ENCODE results near the gene AUTS2.
"Not testable (repeated sequence)": the region's sequence is repeated elsewhere in the genome, so short reads cannot be mapped to it uniquely, and the experiment has no call there.

The AUTS2 gene

DNA sequence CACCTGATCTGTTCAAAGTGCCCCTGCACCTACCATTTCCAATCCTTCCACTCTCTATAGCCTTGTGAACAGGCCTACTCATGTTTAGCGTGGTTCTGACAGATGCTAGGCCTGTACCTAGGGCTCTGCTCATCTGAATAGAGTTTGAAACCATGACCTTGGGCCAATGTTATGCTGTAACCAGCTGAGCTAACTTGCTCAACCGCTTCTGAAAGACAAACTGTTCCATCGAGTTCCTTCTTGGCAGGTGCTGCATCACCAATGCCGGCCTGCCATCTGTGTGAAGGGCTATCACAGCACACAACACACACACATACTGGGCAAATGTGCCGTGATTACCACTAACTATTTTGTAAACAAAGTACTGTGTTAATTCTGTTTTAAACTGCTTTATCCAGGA is 1114.7 kb downstream of the AUTS2 start:
- Histone ChIP-seq H3K9me3 (ENCODE audit: low read length) (peaks cover 6% of the 10 kb centered on the region), H3K36me3 (ENCODE audit: insufficient read depth, low read length) (peaks cover 45% of the 10 kb centered on the region), H2AFZ (ENCODE audit: low read depth, low read length) (no peak overlapping the region), H3K4me1 (ENCODE audit: insufficient read depth, low read length) (peaks cover 25% of the 10 kb centered on the region), H3K27me3 (ENCODE audit: insufficient read depth, low read length) (no peaks in the 10 kb centered on the region), H3K4me3 (ENCODE audit: low read length) (no peak overlapping the region)

DNA sequence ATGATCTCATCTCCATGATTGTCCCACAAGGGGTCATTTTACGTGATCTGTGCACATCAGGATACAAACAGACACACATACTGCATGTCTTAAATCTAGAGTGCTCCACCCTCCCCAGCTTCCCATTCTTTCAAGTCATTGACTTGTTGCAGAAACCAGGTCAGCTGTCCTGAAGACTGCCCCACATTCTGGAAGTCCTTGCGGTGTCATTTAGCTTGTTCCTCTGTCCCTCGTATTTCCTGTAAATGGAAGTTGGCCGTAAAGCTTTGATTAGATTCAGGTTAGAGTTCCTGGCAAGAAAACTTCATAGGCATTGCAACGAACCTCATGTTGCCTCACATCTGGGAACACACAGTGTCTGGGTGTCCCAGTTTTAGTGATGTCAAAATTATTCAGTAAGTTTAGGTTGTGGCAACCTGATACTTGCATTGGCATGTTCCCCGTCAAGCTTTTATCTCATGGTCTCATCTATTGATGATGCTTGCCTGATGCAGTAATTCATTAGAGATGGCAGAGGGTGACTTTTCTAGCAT is 1116.3 kb downstream of the AUTS2 start:
- Histone ChIP-seq H3K27me3 (ENCODE audit: insufficient read depth, low read length) (no peaks in the 10 kb centered on the region), H3K36me3 (ENCODE audit: insufficient read depth, low read length) (peaks cover 51% of the 10 kb centered on the region), H3K9me3 (ENCODE audit: low read length) (peaks cover 6% of the 10 kb centered on the region), H3K4me1 (ENCODE audit: insufficient read depth, low read length) (peaks cover 17% of the 10 kb centered on the region), H3K4me3 (ENCODE audit: low read length) (no peak overlapping the region), H2AFZ (ENCODE audit: low read depth, low read length) (no peak overlapping the region)

DNA sequence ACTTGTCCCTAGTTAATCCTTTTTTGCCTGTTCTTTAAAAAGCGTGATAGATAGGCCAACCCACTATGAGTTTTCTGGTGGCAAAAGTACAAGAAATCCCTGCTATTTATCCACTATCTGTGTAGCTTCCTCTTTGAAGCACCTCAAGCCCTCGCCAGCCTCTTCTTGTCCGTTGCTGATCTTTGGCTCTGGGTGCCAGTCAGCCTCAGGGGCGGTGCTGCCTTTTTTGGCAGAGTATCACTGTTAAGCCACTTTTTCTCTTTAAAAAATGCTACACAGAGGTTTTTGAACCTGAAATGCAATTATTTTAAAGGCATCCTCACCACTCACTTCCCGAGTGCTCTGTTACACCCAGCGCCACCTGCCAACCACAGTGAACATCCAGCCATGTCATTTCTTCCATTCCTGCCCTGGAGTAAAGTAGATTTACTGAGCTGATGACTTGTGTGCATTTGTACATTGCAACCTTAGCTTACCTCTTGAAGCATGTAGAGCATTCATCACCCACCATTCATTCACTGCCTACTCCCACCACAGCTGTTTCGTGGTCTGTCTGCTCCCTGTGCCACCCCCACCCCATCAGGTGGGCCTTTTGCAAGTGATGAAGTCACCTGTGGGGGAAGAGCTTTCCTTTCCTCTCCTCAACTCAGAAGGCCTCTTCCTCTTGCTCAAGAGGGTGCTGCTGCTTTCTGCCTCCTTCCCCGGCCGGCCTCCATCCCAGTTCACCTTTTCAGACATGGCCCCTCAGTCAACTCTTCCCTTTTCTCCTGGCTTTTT is 1119.5 kb downstream of the AUTS2 start:
- peaks cover 53% of the 10 kb centered on the region for H3K36me3 ChIP-seq (ENCODE audit: insufficient read depth, low read length)
- peaks cover 7% of the 10 kb centered on the region for H3K4me1 ChIP-seq (ENCODE audit: insufficient read depth, low read length)
- H3K27me3 ChIP-seq (ENCODE audit: insufficient read depth, low read length), result no peaks in the 10 kb centered on the region
- H3K4me3 ChIP-seq (ENCODE audit: low read length), result no peak overlapping the region
- peaks cover 3% of the 10 kb centered on the region for H3K9me3 ChIP-seq (ENCODE audit: low read length)
- H2AFZ ChIP-seq (ENCODE audit: low read depth, low read length), result no peak overlapping the region

DNA sequence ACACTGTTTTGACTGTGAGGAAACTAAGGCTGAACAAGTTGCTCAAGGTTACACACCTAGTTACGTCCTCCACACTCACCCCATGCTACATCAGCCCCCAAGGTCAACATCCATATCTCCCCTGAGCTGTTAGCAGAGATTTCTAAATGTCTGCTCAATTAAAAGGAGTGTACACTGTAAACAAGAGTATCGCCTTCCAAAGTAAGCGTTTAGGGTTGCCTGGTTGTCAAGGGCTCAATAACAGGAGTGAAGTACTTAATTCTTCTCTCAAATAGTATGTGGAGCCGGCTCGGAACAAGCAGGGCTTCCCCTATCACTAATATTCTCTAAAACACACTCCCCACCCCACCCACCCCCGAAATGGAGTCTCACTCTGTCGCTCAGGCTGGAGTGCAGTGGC is 1120.8 kb downstream of the AUTS2 start:
- H3K9me3 ChIP-seq (ENCODE audit: low read length), result peaks cover 3% of the 10 kb centered on the region
- no peak overlapping the region for H2AFZ ChIP-seq (ENCODE audit: low read depth, low read length)
- peaks cover 7% of the 10 kb centered on the region for H3K4me1 ChIP-seq (ENCODE audit: insufficient read depth, low read length)
- no peak overlapping the region for H3K4me3 ChIP-seq (ENCODE audit: low read length)
- peaks cover 54% of the 10 kb centered on the region for H3K36me3 ChIP-seq (ENCODE audit: insufficient read depth, low read length)
- H3K27me3 ChIP-seq (ENCODE audit: insufficient read depth, low read length), result no peaks in the 10 kb centered on the region

DNA sequence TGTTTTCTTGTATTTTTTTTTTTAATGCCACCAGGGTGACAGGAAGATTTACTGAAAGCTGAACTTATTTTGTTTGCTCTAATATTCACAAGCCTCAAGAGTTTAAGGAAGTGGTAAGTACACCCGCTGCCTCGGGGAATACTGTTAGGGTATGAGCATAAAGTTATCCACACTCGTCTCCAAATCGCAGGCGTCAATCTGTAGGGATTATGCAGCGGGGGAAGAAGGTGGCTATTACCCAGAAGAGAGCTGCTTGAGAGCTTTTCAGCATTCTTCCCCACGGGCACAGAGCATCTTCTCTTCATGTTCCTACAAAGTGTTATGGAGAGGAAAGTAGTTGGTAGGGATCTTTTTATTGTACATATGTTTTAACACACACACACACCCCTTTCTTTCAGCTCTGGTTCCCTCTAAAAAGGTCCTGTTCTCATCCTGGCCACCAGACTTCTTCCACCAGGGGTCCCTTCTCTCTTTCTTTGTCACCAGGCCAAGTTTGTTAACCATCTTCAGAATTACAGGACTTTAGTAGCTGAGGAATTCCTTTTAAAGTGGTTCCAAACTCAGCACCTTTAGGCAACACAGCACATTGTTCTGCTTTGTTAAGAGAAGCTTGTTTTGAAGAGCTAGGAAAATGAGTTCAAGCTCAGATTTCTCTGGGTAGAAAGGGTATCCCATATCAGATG is 1122.1 kb downstream of the AUTS2 start:
- Histone ChIP-seq H3K27me3 (ENCODE audit: insufficient read depth, low read length) (no peaks in the 10 kb centered on the region), H2AFZ (ENCODE audit: low read depth, low read length) (no peak overlapping the region), H3K4me1 (ENCODE audit: insufficient read depth, low read length) (peaks cover 7% of the 10 kb centered on the region), H3K9me3 (ENCODE audit: low read length) (no peaks in the 10 kb centered on the region), H3K36me3 (ENCODE audit: insufficient read depth, low read length) (peaks cover 50% of the 10 kb centered on the region), H3K4me3 (ENCODE audit: low read length) (no peak overlapping the region)

DNA sequence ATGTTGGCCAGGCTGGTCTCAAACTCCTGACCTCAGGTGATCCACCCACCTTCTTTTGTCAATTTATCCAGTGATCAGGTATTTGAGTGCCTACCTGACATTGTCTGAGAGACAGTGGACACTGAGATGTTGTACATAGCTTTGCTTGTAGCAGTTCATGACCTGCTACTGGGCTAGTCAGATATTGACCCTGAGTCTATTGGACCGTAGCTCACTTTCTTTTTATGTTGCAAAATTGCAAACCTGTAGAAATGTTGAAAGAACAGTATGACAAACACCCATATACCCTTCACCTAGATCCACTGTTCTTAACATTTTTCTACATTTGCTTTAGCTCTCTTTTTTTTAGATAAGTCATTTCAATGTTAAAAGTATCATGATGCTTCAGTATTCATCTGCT is 1123.2 kb downstream of the AUTS2 start:
- Histone ChIP-seq H2AFZ (ENCODE audit: low read depth, low read length) (no peak overlapping the region), H3K4me3 (ENCODE audit: low read length) (no peak overlapping the region), H3K36me3 (ENCODE audit: insufficient read depth, low read length) (peaks cover 55% of the 10 kb centered on the region), H3K27me3 (ENCODE audit: insufficient read depth, low read length) (no peaks in the 10 kb centered on the region), H3K9me3 (ENCODE audit: low read length) (no peaks in the 10 kb centered on the region), H3K4me1 (ENCODE audit: insufficient read depth, low read length) (peaks cover 8% of the 10 kb centered on the region)

DNA sequence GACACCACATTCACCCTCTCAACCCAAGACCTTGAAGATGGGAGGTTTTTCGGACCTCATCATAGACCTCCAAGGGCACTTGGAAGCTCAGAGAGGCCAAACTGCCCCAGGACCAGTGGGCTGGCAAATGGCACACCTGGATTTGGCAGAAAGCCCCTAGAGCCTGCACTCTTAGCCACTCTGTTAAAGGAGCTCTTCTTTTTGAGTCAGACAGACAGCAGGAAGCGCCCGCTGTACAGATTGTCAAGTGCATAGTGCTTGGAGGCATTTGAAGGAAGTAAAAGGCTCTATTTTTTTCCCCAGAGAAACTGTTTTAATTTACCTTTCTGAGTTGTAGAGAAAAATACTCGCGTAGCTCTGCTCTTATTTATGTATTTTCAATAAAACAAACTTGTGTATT is 1125.1 kb downstream of the AUTS2 start:
- Histone ChIP-seq H3K9me3 (ENCODE audit: low read length) (no peaks in the 10 kb centered on the region), H3K36me3 (ENCODE audit: insufficient read depth, low read length) (peaks cover 55% of the 10 kb centered on the region), H3K27me3 (ENCODE audit: insufficient read depth, low read length) (no peaks in the 10 kb centered on the region), H2AFZ (ENCODE audit: low read depth, low read length) (no peak overlapping the region), H3K4me1 (ENCODE audit: insufficient read depth, low read length) (peaks cover 12% of the 10 kb centered on the region), H3K4me3 (ENCODE audit: low read length) (no peak overlapping the region)

DNA sequence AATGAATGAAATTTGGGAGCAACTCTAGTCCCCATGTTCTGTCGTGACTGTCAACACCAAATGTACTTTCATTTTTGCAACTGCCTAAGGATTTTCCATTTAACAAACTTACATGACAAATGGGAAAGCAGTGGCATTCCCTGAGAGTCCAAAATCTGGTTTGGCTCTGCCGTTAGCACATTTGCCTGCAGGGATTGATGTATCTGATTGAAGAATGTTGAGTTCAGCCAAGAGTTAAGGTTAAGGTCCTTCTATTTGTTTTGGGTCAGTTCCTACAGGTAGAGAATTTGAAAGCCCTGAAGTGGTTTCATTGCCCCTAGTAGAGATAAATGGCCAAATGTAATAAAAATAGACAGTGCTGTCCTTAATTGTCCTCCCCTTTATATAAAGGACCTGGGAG is 1127.2 kb downstream of the AUTS2 start:
- Histone ChIP-seq H3K9me3 (ENCODE audit: low read length) (peaks cover 7% of the 10 kb centered on the region), H3K4me1 (ENCODE audit: insufficient read depth, low read length) (peaks cover 6% of the 10 kb centered on the region), H2AFZ (ENCODE audit: low read depth, low read length) (no peak overlapping the region), H3K4me3 (ENCODE audit: low read length) (no peak overlapping the region), H3K36me3 (ENCODE audit: insufficient read depth, low read length) (peaks cover 51% of the 10 kb centered on the region), H3K27me3 (ENCODE audit: insufficient read depth, low read length) (no peaks in the 10 kb centered on the region)

DNA sequence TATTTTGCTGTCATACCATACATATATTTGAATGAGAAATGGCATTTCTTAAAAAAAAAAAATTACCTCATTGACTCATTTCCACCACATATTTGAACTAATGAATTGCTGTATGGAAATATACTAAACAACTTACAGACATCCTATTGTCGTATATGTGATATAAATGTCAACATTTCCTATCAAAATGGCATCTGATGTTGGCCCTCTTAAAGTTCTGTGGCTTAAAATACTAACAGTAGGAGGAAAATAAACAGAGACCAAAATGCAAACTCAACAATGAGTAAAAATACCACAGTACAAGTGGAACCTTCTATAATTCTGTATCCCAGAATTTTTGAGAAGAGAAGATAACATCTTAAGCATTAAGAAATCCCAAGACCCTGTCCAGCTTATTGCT is 1128.0 kb downstream of the AUTS2 start:
- H3K4me1 ChIP-seq (ENCODE audit: insufficient read depth, low read length), result peaks cover 5% of the 10 kb centered on the region
- H3K36me3 ChIP-seq (ENCODE audit: insufficient read depth, low read length), result peaks cover 48% of the 10 kb centered on the region
- no peak overlapping the region for H2AFZ ChIP-seq (ENCODE audit: low read depth, low read length)
- peaks cover 7% of the 10 kb centered on the region for H3K9me3 ChIP-seq (ENCODE audit: low read length)
- no peaks in the 10 kb centered on the region for H3K27me3 ChIP-seq (ENCODE audit: insufficient read depth, low read length)
- H3K4me3 ChIP-seq (ENCODE audit: low read length), result no peak overlapping the region

DNA sequence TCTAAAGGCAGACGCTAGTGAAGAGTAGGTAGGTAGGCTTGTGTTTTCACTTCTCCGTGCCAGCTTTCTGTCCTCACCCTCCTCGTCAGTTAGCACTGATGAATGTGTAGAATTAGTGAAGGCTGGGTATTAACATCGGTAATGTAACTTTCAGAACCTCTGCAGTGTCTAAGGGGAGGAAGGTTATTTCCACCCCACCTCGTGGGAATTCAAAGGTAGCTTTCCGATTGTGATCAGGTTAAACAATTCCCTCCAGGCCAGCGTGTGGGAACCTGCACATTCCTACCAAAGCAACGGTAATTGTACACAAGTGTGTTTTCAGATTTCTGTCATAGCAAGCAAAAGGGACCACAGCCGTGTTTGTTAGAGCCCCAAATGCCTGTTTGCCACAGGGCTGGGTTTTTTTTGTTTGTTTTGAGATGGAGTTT is 1128.7 kb downstream of the AUTS2 start:
- H2AFZ ChIP-seq (ENCODE audit: low read depth, low read length), result no peak overlapping the region
- no peak overlapping the region for H3K4me3 ChIP-seq (ENCODE audit: low read length)
- H3K27me3 ChIP-seq (ENCODE audit: insufficient read depth, low read length), result no peaks in the 10 kb centered on the region
- H3K36me3 ChIP-seq (ENCODE audit: insufficient read depth, low read length), result peaks cover 45% of the 10 kb centered on the region
- peaks cover 7% of the 10 kb centered on the region for H3K9me3 ChIP-seq (ENCODE audit: low read length)
- H3K4me1 ChIP-seq (ENCODE audit: insufficient read depth, low read length), result peaks cover 5% of the 10 kb centered on the region

DNA sequence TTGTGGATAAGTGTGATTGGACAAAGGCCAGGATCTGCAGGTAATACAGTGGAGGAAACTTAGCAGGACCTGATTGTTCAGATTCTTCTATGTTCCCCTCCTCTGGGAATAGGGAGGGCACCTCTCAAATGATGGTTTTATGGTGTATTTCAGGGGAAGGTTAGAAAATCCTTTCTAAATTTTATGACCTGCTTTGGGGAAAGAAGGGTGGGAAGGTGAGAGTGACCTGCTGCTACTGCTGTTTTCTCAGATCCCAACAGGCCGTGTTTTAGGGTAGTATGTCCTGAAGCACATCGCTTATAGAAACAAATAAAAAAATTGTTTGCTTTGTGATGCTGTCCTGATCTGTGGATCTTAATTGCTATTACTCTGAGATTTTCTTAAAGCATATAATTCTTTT is 1129.6 kb downstream of the AUTS2 start:
- Histone ChIP-seq H3K9me3 (ENCODE audit: low read length) (peaks cover 7% of the 10 kb centered on the region), H3K36me3 (ENCODE audit: insufficient read depth, low read length) (peaks cover 49% of the 10 kb centered on the region), H3K4me1 (ENCODE audit: insufficient read depth, low read length) (peaks cover 5% of the 10 kb centered on the region), H2AFZ (ENCODE audit: low read depth, low read length) (no peak overlapping the region), H3K4me3 (ENCODE audit: low read length) (no peak overlapping the region), H3K27me3 (ENCODE audit: insufficient read depth, low read length) (no peaks in the 10 kb centered on the region)

DNA sequence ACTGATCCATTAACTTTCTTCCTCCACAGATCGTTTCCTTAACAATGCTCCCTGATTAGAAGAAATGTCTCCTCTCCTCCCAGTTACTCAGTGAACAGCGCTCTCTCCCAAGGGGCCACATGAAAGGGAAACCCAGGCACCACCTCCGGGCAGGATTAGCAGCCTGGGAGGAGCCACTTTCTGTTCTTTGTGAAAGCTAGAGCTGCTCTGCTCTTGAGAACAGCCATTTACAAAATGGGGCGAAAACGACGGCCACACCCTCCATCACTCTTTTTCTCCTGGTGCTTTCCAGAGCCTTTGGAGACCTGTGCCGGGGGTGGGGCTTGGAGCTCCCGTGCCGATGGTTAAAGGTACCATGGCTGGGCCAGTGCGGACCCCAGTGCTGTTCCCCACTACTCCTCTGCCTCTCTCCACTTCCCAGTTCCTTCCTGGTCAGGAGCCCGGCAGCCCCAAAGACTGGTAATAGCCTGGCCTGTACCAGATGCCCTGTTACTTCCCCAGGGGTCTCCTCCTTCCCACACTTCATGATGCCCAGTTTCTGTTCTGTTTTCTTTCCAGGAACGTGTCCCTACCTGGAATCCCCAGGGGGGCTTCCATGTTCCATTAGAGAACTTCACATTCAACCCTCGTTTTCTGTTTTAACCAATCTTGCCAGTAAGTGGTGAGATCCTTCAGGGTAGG is 1130.7 kb downstream of the AUTS2 start:
- Histone ChIP-seq H3K4me3 (ENCODE audit: low read length) (no peak overlapping the region), H3K36me3 (ENCODE audit: insufficient read depth, low read length) (peaks cover 48% of the 10 kb centered on the region), H3K4me1 (ENCODE audit: insufficient read depth, low read length) (peaks cover 5% of the 10 kb centered on the region)

DNA sequence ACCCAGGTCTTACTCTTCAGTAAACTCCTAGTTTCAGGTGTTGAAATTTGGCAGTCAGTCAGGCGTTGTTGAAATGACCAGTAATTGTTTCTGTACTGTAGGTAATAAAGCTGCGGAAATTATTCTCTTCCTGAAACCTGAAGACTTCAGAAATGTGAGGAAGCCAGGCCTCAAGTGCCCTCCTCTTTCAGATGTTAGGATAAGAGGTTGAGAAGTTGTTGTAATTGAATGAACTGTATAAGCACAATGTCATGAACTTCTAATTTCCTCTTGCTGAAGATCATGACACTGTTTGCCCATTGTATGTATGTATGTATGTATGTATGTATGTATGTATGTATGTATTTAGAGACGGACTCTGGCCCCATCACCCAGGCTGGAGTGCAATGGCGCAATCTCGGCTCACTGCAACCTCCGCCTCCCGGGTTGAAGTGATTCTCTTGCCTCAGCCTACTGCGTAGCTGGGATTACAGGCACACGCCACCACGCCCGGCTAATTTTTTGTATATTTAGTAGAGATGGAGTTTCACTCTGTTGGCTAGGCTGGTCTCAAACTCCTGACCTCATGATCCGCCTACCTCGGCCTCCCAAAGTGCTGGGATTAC is 1131.4 kb downstream of the AUTS2 start:
- not testable (repeated sequence) for H3K27me3 ChIP-seq (ENCODE audit: insufficient read depth, low read length); H2AFZ ChIP-seq (ENCODE audit: low read depth, low read length); H3K9me3 ChIP-seq (ENCODE audit: low read length); H3K4me3 ChIP-seq (ENCODE audit: low read length); H3K4me1 ChIP-seq (ENCODE audit: insufficient read depth, low read length)
- peaks cover 47% of the 10 kb centered on the region for H3K36me3 ChIP-seq (ENCODE audit: insufficient read depth, low read length)

More for the DNA sequence above, 1130.7 kb downstream of the AUTS2 start:
- peaks cover 7% of the 10 kb centered on the region for H3K9me3 ChIP-seq (ENCODE audit: low read length)
- H2AFZ ChIP-seq (ENCODE audit: low read depth, low read length), result no peak overlapping the region
- H3K27me3 ChIP-seq (ENCODE audit: insufficient read depth, low read length), result no peaks in the 10 kb centered on the region

Measured in neuron (in vitro differentiated cells).